Keratinocyte (primary cell): ENCODE measurements around the gene HEXD. TPM values are rescaled to one million over a fixed set of nuclear protein-coding genes. Genes with fewer than 3 reads are reported as not detected.

ENCODE experiments used
- DNase-seq: peaks from one replicate; pipeline ENCODE4 v3.0.0-alpha.2; 2011; ENCODE audit warnings: low read depth, missing footprints, low spot score
- FAIRE-seq: peaks from 2 replicates; lab custom pipeline; 2011; peaks lifted over from hg19 to GRCh38; lab: Jason Lieb, UNC
- H2AFZ ChIP-seq: 2 replicates; pipeline ENCODE4 v1.6.0; 2012; ENCODE audit warnings: low read length, control low read depth, inconsistent platforms; ENCODE audit not compliant: control insufficient read depth
- H3K27ac ChIP-seq: 2 replicates; pipeline ENCODE4 v1.5.1; 2011; ENCODE audit warnings: low read length; ENCODE audit not compliant: control insufficient read depth, insufficient read depth
- H3K27me3 ChIP-seq: 3 replicates; pipeline ENCODE4 v1.6.0; 2011; ENCODE audit warnings: low read length; ENCODE audit not compliant: control insufficient read depth, insufficient read depth; ENCODE audit errors: extremely low read depth
- H3K36me3 ChIP-seq, 2 experiments: 2 replicates in 1 of 2; 3 replicates in 1 of 2; pipeline ENCODE4 v1.5.1; 2011; ENCODE audit warnings: low read length in 2 of 2, mild to moderate bottlenecking in 1 of 2; ENCODE audit not compliant: control insufficient read depth in 2 of 2, insufficient read depth in 2 of 2; ENCODE audit errors: extremely low read depth in 1 of 2
- H3K4me1 ChIP-seq: 3 replicates; pipeline ENCODE4 v1.5.1; 2011; ENCODE audit warnings: low read length; ENCODE audit not compliant: control insufficient read depth, insufficient read depth; ENCODE audit errors: extremely low read depth
- H3K4me2 ChIP-seq: 3 replicates; pipeline ENCODE4 v1.6.0; 2011; ENCODE audit warnings: low read depth, low read length; ENCODE audit not compliant: control insufficient read depth, insufficient read depth; ENCODE audit errors: extremely low read depth
- H3K4me3 ChIP-seq, 3 experiments: fragments of 200-600 bp in 1 of 3; sonication (generic) in 1 of 3; 2 replicates in 2 of 3; 3 replicates in 1 of 3; pipeline ENCODE4 v1.5.1; 2011 to 2016; ENCODE audit warnings: low read length in 3 of 3, mild to moderate bottlenecking in 3 of 3, control low read depth in 2 of 3, inconsistent platforms in 1 of 3, low read depth in 1 of 3, mixed read lengths in 1 of 3, mixed run types in 1 of 3, moderate library complexity in 1 of 3; ENCODE audit not compliant: control insufficient read depth in 2 of 3, insufficient read depth in 2 of 3; ENCODE audit errors: extremely low read depth in 1 of 3
- H3K79me2 ChIP-seq: 2 replicates; pipeline ENCODE4 v1.6.0; 2012; ENCODE audit warnings: low read length; ENCODE audit not compliant: control insufficient read depth, insufficient read depth
- H3K9ac ChIP-seq: 3 replicates; pipeline ENCODE4 v1.6.0; 2011; ENCODE audit warnings: low read length; ENCODE audit not compliant: control insufficient read depth, insufficient read depth; ENCODE audit errors: extremely low read depth
- H3K9me1 ChIP-seq: 3 replicates; pipeline ENCODE4 v1.6.0; 2011; ENCODE audit warnings: low read length; ENCODE audit not compliant: control insufficient read depth, insufficient read depth; ENCODE audit errors: extremely low read depth
- H3K9me3 ChIP-seq: 2 replicates; pipeline ENCODE4 v1.5.1; 2012; ENCODE audit warnings: low read depth, low read length; ENCODE audit not compliant: control insufficient read depth
- H4K20me1 ChIP-seq: 3 replicates; pipeline ENCODE4 v1.6.0; 2011; ENCODE audit warnings: low read length; ENCODE audit not compliant: control insufficient read depth, insufficient read depth; ENCODE audit errors: extremely low read depth
- CTCF ChIP-seq, 3 experiments: IDR thresholded peaks in 1 of 3; conservative IDR thresholded peaks in 1 of 3; optimal IDR thresholded peaks in 1 of 3; 2 replicates in 2 of 3; 3 replicates in 1 of 3; pipeline versions ENCODE3 to v1.5.1; 2011; ENCODE audit warnings: low read length in 3 of 3, mild to moderate bottlenecking in 3 of 3, moderate library complexity in 2 of 3, control low read depth in 1 of 3, inconsistent platforms in 1 of 3; ENCODE audit not compliant: insufficient read depth in 2 of 3; ENCODE audit errors: extremely low read depth in 1 of 3
- EZH2 ChIP-seq: IDR thresholded peaks from one replicate; pipeline ENCODE4 v1.6.1; 2012; ENCODE audit warnings: inconsistent platforms, mild to moderate bottlenecking, low read length, moderate library complexity
- dilution Hi-C: fragments of 300-500 bp; cut with MboI; formaldehyde crosslinking; loops from one replicate; pipeline ENCODE4 v1.7.0; 2020; ENCODE audit warnings: low sequenced_read_pairs; ENCODE audit not compliant: extremely low pct_ligation_motif_present
- polyA plus RNA-seq, 5 experiments: library from polyadenylated mRNA; depleted of rRNA in 3 of 5; stranded (reverse) in 3 of 5; stranded (forward) in 1 of 5; unstranded in 1 of 5; fragments of >200 nt; gene quantifications; 1 replicate in 1 of 5; 2 replicates in 3 of 5; 3 replicates in 1 of 5; pipeline versions ENCODE4 v1.2.1 to v1.2.3, GENCODE V29; 2011 to 2012; ENCODE audit warnings: missing spikeins in 2 of 5, low read depth in 1 of 5, low replicate concordance in 1 of 5

HEXD gene
- polyA plus RNA-seq, 1 donor (not counting 4 experiments of a cell fraction or from before 2014, with no cell fraction given) = 5.6 TPM

- peaks cover under 1 to 8% of the 10 kb centered on the region in 2 experiments for H3K36me3 ChIP-seq
- H3K9me3 ChIP-seq = no peaks in the 10 kb centered on the region
- H3K79me2 ChIP-seq = no peaks in the 10 kb centered on the region
- no peak overlapping the region for H3K4me3 ChIP-seq
- H3K27me3 ChIP-seq = no peaks in the 10 kb centered on the region
- no peak overlapping the region for H3K27ac ChIP-seq
- H4K20me1 ChIP-seq = no peaks in the 10 kb centered on the region
- no peak for TF ChIP-seq CTCF (optimal IDR thresholded peaks at IDR 0.05 in 1 of 3, IDR thresholded peaks at IDR 0.05 in 1 of 3, conservative IDR thresholded peaks at IDR 0.05 in 1 of 3; ENCODE audit: extremely low read depth in 1 of 3, insufficient read depth in 2 of 3, low read length in 3 of 3)
- no peak for TF ChIP-seq EZH2
- DNase-seq (no peak), FAIRE-seq (no peak)
- H3K4me1 ChIP-seq = no peaks in the 10 kb centered on the region
- no peaks in the 10 kb centered on the region for H3K9me1 ChIP-seq
- no peak overlapping the region for H3K4me2 ChIP-seq
- dilution Hi-C loops = no loop called here
- no peak overlapping the region for H3K9ac ChIP-seq
- H2AFZ ChIP-seq = no peak overlapping the region
Measured at GRCh38 chr17:82470065-82470464, 51.9 kb downstream of the HEXD start.

GRCh38 chr17:82474223-82475010 lies 56.3 kb downstream of the HEXD start:
- H3K27me3 ChIP-seq = no peaks in the 10 kb centered on the region
- TF ChIP-seq CTCF (optimal IDR thresholded peaks at IDR 0.05 in 1 of 3, IDR thresholded peaks at IDR 0.05 in 1 of 3, conservative IDR thresholded peaks at IDR 0.05 in 1 of 3; ENCODE audit: extremely low read depth in 1 of 3, insufficient read depth in 2 of 3, low read length in 3 of 3) (no peak), EZH2 (no peak)
- FAIRE-seq = no peak
- no peak overlapping the region for H2AFZ ChIP-seq
- dilution Hi-C loops = no loop called here
- peaks cover 6 to 7% of the 10 kb centered on the region in 2 experiments for H3K36me3 ChIP-seq
- no peak overlapping the region for H3K4me3 ChIP-seq
- H3K9me1 ChIP-seq = no peaks in the 10 kb centered on the region
- H3K9ac ChIP-seq = no peak overlapping the region
- no peaks in the 10 kb centered on the region for H3K9me3 ChIP-seq
- no peak overlapping the region for H3K27ac ChIP-seq
- no peaks in the 10 kb centered on the region for H3K79me2 ChIP-seq
- DNase-seq = no peak
- H4K20me1 ChIP-seq = no peaks in the 10 kb centered on the region
- H3K4me1 ChIP-seq = no peaks in the 10 kb centered on the region
- H3K4me2 ChIP-seq = no peak overlapping the region
